HepG2 (cell line): ENCODE measurements around the gene NLGN3. TPM values are rescaled to one million over a fixed set of nuclear protein-coding genes. Genes with fewer than 3 reads are reported as not detected.

Experiments
- ATAC-seq: fragments of 200-7000 bp; cut with Tn5 transposase; 3 replicates; pipeline ENCODE4 v1.9.1; 2020; ENCODE audit warnings: mild to moderate bottlenecking, moderate library complexity
- BruUV-seq: library from RNA; stranded (reverse); fragments of 400-500 nt; replicated peaks from 2 replicates; lab custom pipeline; 2021; lab: Mats Ljungman, UMichigan
- CTCF ChIA-PET: fragments of 300-600 bp; formaldehyde crosslinking; extraction: SDS; loops from one replicate; lab custom pipeline; 2021; ENCODE audit warnings: low total read pairs, inconsistent platforms, low intra/inter-chr PET ratio; lab: Yijun Ruan, JAX
- POLR2A ChIA-PET: fragments of 350-600 bp; sonication (Branson Sonifier 250); formaldehyde crosslinking; loops from one replicate; lab custom pipeline; 2020; ENCODE audit warnings: antibody characterized with exemption, inconsistent platforms; lab: Yijun Ruan, JAX
- DNase-seq: peaks from one replicate; pipeline ENCODE4 v3.0.0-alpha.2; 2015; ENCODE audit warnings: low spot score
- FAIRE-seq: peaks from 3 replicates; lab custom pipeline; 2011; peaks lifted over from hg19 to GRCh38; lab: Jason Lieb, UNC
- H2AFZ ChIP-seq: one replicate; pipeline ENCODE4 v1.6.1; 2011; ENCODE audit warnings: low read length, inconsistent platforms
- H3K27ac ChIP-seq: fragments of 300-600 bp; 3 replicates; pipeline ENCODE4 v1.8.0; 2011; ENCODE audit warnings: mixed run types, mild to moderate bottlenecking, mixed read lengths, low read length, inconsistent platforms; ENCODE audit not compliant: insufficient read depth; ENCODE audit errors: extremely low read length
- H3K27me3 ChIP-seq, 2 experiments: fragments of 200-600 bp in 1 of 2; 2 replicates in 1 of 2; 3 replicates in 1 of 2; pipeline versions ENCODE4 v1.6.0 to v1.8.0; 2011; ENCODE audit warnings: low read length in 2 of 2, mild to moderate bottlenecking in 2 of 2, moderate library complexity in 2 of 2, inconsistent platforms in 1 of 2; ENCODE audit not compliant: insufficient read depth in 2 of 2, control insufficient read depth in 1 of 2
- H3K36me3 ChIP-seq, 2 experiments: fragments of 200-600 bp in 1 of 2; replicated peaks in 1 of 2; 2 replicates in 1 of 2; 3 replicates in 1 of 2; pipeline versions ENCODE4 v1.5.1 to v1.8.0; 2011; ENCODE audit warnings: low read length in 2 of 2, inconsistent platforms in 1 of 2; ENCODE audit not compliant: insufficient read depth in 2 of 2, control insufficient read depth in 1 of 2
- H3K4me1 ChIP-seq: 2 replicates; pipeline ENCODE4 v1.5.1; 2012; ENCODE audit warnings: low read length, inconsistent platforms; ENCODE audit not compliant: insufficient read depth
- H3K4me2 ChIP-seq: 2 replicates; pipeline ENCODE4 v1.6.0; 2011; ENCODE audit warnings: low read depth, low read length, inconsistent platforms
- H3K4me3 ChIP-seq, 3 experiments: fragments of 200-600 bp in 1 of 3; sonication (generic), shearing (Covaris generic) in 1 of 3; replicated peaks in 1 of 3; 2 replicates each; pipeline ENCODE4 v1.5.1; 2011 to 2016; ENCODE audit warnings: low read length in 3 of 3, inconsistent platforms in 2 of 3, low read depth in 2 of 3, mild to moderate bottlenecking in 2 of 3, control low read depth in 1 of 3, mixed read lengths in 1 of 3; ENCODE audit not compliant: insufficient read depth in 1 of 3
- H3K79me2 ChIP-seq: one replicate; pipeline ENCODE4 v1.6.1; 2011; ENCODE audit warnings: low read length, inconsistent platforms; ENCODE audit not compliant: insufficient read depth
- H3K9ac ChIP-seq: 2 replicates; pipeline ENCODE4 v1.6.0; 2011; ENCODE audit warnings: mild to moderate bottlenecking, low read depth, low read length, inconsistent platforms; ENCODE audit not compliant: insufficient read depth
- H3K9me3 ChIP-seq: 2 replicates; pipeline ENCODE4 v1.5.1; 2012; ENCODE audit warnings: mild to moderate bottlenecking, low read length
- H4K20me1 ChIP-seq: 2 replicates; pipeline ENCODE4 v1.6.0; 2011; ENCODE audit warnings: inconsistent platforms, mild to moderate bottlenecking, low read length, moderate library complexity; ENCODE audit not compliant: insufficient read depth
- AKAP8 ChIP-seq: sonication (generic); formaldehyde crosslinking; IDR thresholded peaks from 2 replicates; pipeline ENCODE4 v1.5.1; 2020; ENCODE audit warnings: mild to moderate bottlenecking, missing genetic modification reagents
- FOXO1 ChIP-seq: sonication (generic); formaldehyde crosslinking; IDR thresholded peaks from 2 replicates; pipeline ENCODE4 v1.4.0; 2020; ENCODE audit warnings: missing genetic modification reagents
- GTF3A ChIP-seq: sonication (generic); formaldehyde crosslinking; conservative IDR thresholded peaks from 2 replicates; pipeline ENCODE4 v1.4.0; 2020; ENCODE audit warnings: mild to moderate bottlenecking, missing genetic modification reagents
- HBP1 ChIP-seq: IDR thresholded peaks from 2 replicates; pipeline ENCODE4 v1.6.1; 2016; ENCODE audit warnings: low read depth, control low read depth
- KDM1A ChIP-seq: IDR thresholded peaks from 2 replicates; pipeline ENCODE4 v1.6.1; 2016; ENCODE audit warnings: missing compliant biosample characterization
- MYC ChIP-seq: sonication (generic); formaldehyde crosslinking; IDR thresholded peaks from 2 replicates; pipeline ENCODE4 v1.9.0; 2021; ENCODE audit warnings: missing genetic modification reagents, borderline replicate concordance
- NFE2L1 ChIP-seq: sonication (generic); formaldehyde crosslinking; IDR thresholded peaks from 2 replicates; pipeline ENCODE4 v1.4.0; 2020; ENCODE audit warnings: missing genetic modification reagents, mild to moderate bottlenecking, borderline replicate concordance
- SNAI1 ChIP-seq: sonication (generic); formaldehyde crosslinking; IDR thresholded peaks from 2 replicates; pipeline ENCODE4 v1.5.0; 2020; ENCODE audit warnings: mild to moderate bottlenecking, missing genetic modification reagents, borderline replicate concordance
- SUZ12 ChIP-seq: fragments of 150-350 bp; IDR thresholded peaks from 2 replicates; pipeline ENCODE4 v1.6.1; 2014; ENCODE audit warnings: low read depth, low read length
- ZMYM4 ChIP-seq: sonication (generic); formaldehyde crosslinking; IDR thresholded peaks from 2 replicates; pipeline ENCODE4 v1.8.1; 2023; ENCODE audit warnings: mild to moderate bottlenecking, missing genetic modification reagents
- ZNF207 ChIP-seq: fragments of 450-650 bp; IDR thresholded peaks from 2 replicates; pipeline ENCODE4 v1.6.1; 2016; ENCODE audit warnings: antibody characterized with exemption, borderline replicate concordance
- ZNF484 ChIP-seq: sonication (generic); formaldehyde crosslinking; IDR thresholded peaks from 2 replicates; pipeline ENCODE4 v1.5.1; 2020; ENCODE audit warnings: mild to moderate bottlenecking, low read depth, missing genetic modification reagents, borderline replicate concordance
- ZNF512 ChIP-seq: sonication (generic); formaldehyde crosslinking; IDR thresholded peaks from 2 replicates; pipeline ENCODE4 v1.4.0; 2020; ENCODE audit warnings: mild to moderate bottlenecking, missing genetic modification reagents
- ZNF549 ChIP-seq: sonication (generic); formaldehyde crosslinking; IDR thresholded peaks from 2 replicates; pipeline ENCODE4 v1.5.0; 2020; ENCODE audit warnings: missing genetic modification reagents
- ZZZ3 ChIP-seq: sonication (generic); formaldehyde crosslinking; IDR thresholded peaks from 2 replicates; pipeline ENCODE4 v1.4.0; 2020; ENCODE audit warnings: missing genetic modification reagents, mild to moderate bottlenecking, borderline replicate concordance
- WGBS: methylation state at CpG from one replicate; pipeline ENCODE4 v1.1.6; 2017; ENCODE audit warnings: low lambda C conversion rate; 5-methylcytosine and 5-hydroxymethylcytosine counted together
- in situ Hi-C: cut with HindIII; loops from 2 replicates; pipeline ENCODE4 v1.10.0; 2017; ENCODE audit warnings: low pct_unique_long_range_greater_than_20kb; ENCODE audit not compliant: extremely low pct_ligation_motif_present
- intact Hi-C: fragments of 100-400 bp; cut with micrococcal nuclease; formaldehyde crosslinking; loops from one replicate; pipeline ENCODE4 v1.10.0; 2022; ENCODE audit not compliant: unreplicated experiment
- polyA plus RNA-seq, 8 experiments: library from polyadenylated mRNA; depleted of rRNA in 3 of 8; stranded (reverse) in 7 of 8; unstranded in 1 of 8; fragments of >200 nt; fragmentation: Illumina TruSeq in 4 of 8; extraction: Trizol in 4 of 8; gene quantifications; 2 replicates each; pipeline versions ENCODE4 v1.2.1 to v1.2.3, GENCODE V29; 2011 to 2016; ENCODE audit warnings: low read depth in 4 of 8, missing spikeins in 1 of 8, mixed read lengths in 1 of 8; ENCODE audit not compliant: insufficient read depth in 1 of 8
- total RNA-seq, 5 experiments: library from RNA; depleted of rRNA; stranded (reverse); fragments of >200 nt; fragmentation: Illumina TruSeq; extraction: Trizol; gene quantifications; 2 replicates each; pipeline ENCODE4 v1.2.3, GENCODE V29; 2016; ENCODE audit warnings: low read depth in 1 of 5
- TF ChIP-seq, protein P1 (sequence below): sonication (generic); formaldehyde crosslinking; IDR thresholded peaks from 2 replicates; pipeline ENCODE4 v1.5.1; 2020; ENCODE audit warnings: missing genetic modification reagents, mild to moderate bottlenecking, borderline replicate concordance
- TF ChIP-seq, protein P2 (sequence below): sonication (generic); formaldehyde crosslinking; conservative IDR thresholded peaks from 2 replicates; pipeline ENCODE4 v1.8.0; 2022; ENCODE audit warnings: low read depth, missing genetic modification reagents

Gene NLGN3
- total and polyA plus RNA-seq, 2 of the 13 experiments (the other 11 are each of a cell fraction or from before 2014, with no cell fraction given): 0.04 to 0.16 TPM

- no peak overlapping the region for H3K9ac ChIP-seq
- no peak overlapping the region for H2AFZ ChIP-seq
- no peak overlapping the region for H3K27ac ChIP-seq
- H3K36me3 ChIP-seq: no peaks in the 10 kb centered on the region
- no peaks in the 10 kb centered on the region for H4K20me1 ChIP-seq
- ChIA-PET CTCF (no interaction called here), POLR2A (no interaction called here)
- peaks cover 20% of the 10 kb centered on the region for H3K4me1 ChIP-seq
- WGBS: 79% methylated on average over 5 of the region's 9 CpGs
- H3K9me3 ChIP-seq: no peaks in the 10 kb centered on the region
- intact Hi-C loops: no loop called here
- in situ Hi-C loops: no loop called here
- ATAC-seq (no peak), FAIRE-seq (no peak), DNase-seq (no peak)
- no peak overlapping the region for H3K4me3 ChIP-seq
- H3K27me3 ChIP-seq: no peaks in the 10 kb centered on the region
- no peaks in the 10 kb centered on the region for H3K79me2 ChIP-seq
- BruUV-seq: no TSS peak
- no peak overlapping the region for H3K4me2 ChIP-seq
- TF ChIP-seq FOXO1 (no peak), KDM1A (CRISPR knock-in tag) (no peak), AKAP8 (CRISPR knock-in tag) (no peak), ZNF484 (CRISPR knock-in tag) (no peak), ZMYM4 (no peak), HBP1 (no peak), SUZ12 (no peak), ZNF207 (no peak), SNAI1 (CRISPR knock-in tag) (no peak), GTF3A (CRISPR knock-in tag) (no peak), NFE2L1 (no peak), MYC (CRISPR knock-in tag) (no peak), ZNF549 (no peak), ZNF512 (no peak), ZZZ3 (CRISPR knock-in tag) (no peak)
- TF ChIP-seq, protein P1, sequence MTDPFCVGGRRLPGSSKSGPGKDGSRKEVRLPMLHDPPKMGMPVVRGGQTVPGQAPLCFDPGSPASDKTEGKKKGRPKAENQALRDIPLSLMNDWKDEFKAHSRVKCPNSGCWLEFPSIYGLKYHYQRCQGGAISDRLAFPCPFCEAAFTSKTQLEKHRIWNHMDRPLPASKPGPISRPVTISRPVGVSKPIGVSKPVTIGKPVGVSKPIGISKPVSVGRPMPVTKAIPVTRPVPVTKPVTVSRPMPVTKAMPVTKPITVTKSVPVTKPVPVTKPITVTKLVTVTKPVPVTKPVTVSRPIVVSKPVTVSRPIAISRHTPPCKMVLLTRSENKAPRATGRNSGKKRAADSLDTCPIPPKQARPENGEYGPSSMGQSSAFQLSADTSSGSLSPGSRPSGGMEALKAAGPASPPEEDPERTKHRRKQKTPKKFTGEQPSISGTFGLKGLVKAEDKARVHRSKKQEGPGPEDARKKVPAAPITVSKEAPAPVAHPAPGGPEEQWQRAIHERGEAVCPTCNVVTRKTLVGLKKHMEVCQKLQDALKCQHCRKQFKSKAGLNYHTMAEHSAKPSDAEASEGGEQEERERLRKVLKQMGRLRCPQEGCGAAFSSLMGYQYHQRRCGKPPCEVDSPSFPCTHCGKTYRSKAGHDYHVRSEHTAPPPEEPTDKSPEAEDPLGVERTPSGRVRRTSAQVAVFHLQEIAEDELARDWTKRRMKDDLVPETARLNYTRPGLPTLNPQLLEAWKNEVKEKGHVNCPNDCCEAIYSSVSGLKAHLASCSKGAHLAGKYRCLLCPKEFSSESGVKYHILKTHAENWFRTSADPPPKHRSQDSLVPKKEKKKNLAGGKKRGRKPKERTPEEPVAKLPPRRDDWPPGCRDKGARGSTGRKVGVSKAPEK (CRISPR knock-in tag): no peak
- TF ChIP-seq, protein P2, sequence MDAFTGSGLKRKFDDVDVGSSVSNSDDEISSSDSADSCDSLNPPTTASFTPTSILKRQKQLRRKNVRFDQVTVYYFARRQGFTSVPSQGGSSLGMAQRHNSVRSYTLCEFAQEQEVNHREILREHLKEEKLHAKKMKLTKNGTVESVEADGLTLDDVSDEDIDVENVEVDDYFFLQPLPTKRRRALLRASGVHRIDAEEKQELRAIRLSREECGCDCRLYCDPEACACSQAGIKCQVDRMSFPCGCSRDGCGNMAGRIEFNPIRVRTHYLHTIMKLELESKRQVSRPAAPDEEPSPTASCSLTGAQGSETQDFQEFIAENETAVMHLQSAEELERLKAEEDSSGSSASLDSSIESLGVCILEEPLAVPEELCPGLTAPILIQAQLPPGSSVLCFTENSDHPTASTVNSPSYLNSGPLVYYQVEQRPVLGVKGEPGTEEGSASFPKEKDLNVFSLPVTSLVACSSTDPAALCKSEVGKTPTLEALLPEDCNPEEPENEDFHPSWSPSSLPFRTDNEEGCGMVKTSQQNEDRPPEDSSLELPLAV (CRISPR knock-in tag): no peak
Measured at GRCh38 chrX:71107762-71108360, 36.8 kb upstream of the NLGN3 start.
